CD4-positive, CD25-positive, alpha-beta regulatory T cell (primary cell): Measurements from ENCODE around the gene CD46. TPM values are rescaled to one million over a fixed set of nuclear protein-coding genes. Genes with fewer than 3 reads are reported as not detected.
"Not testable (repeated sequence)": the region's sequence is repeated elsewhere in the genome, so short reads cannot be mapped to it uniquely, and the experiment has no call there.

Source experiments
- ATAC-seq, 2 donors: fragments of 150-1000 bp; cut with Tn5 transposase; one replicate each; pipeline ENCODE4 v1.10.0; 2021; ENCODE audit warnings: low read depth in 2 of 2, moderate number of reproducible peaks in 2 of 2, moderate library complexity in 1 of 2
- DNase-seq, 3 donors: peaks; one replicate each; pipeline versions ENCODE4 v3.0.0 to v3.0.0-alpha.2; 2012 to 2022; ENCODE audit warnings: mixed read lengths in 1 of 3
- H3K27ac ChIP-seq: one replicate; pipeline ENCODE4 v1.7.0; 2013; ENCODE audit warnings: mild to moderate bottlenecking, low read length; ENCODE audit not compliant: insufficient read depth, poor library complexity, severe bottlenecking
- H3K27me3 ChIP-seq: one replicate; pipeline ENCODE4 v1.7.0; 2013; ENCODE audit warnings: low read length; ENCODE audit not compliant: control insufficient read depth, insufficient read depth
- H3K36me3 ChIP-seq: one replicate; pipeline ENCODE4 v1.7.0; 2013; ENCODE audit warnings: mild to moderate bottlenecking, low read length, moderate library complexity; ENCODE audit not compliant: control insufficient read depth, insufficient read depth
- H3K4me1 ChIP-seq: 2 replicates; pipeline ENCODE4 v1.7.0; 2013; ENCODE audit warnings: mild to moderate bottlenecking, low read length; ENCODE audit not compliant: insufficient read depth, control insufficient read depth, poor library complexity, severe bottlenecking
- H3K4me3 ChIP-seq: one replicate; pipeline ENCODE4 v1.7.0; 2013; ENCODE audit warnings: low read depth, mild to moderate bottlenecking, low read length, moderate library complexity
- H3K9me3 ChIP-seq, 2 experiments: 1 replicate in 1 of 2; 2 replicates in 1 of 2; pipeline ENCODE4 v1.7.0; 2013; ENCODE audit warnings: low read length in 2 of 2, mild to moderate bottlenecking in 1 of 2, moderate library complexity in 1 of 2; ENCODE audit not compliant: control insufficient read depth in 2 of 2
- H3K27ac Mint-ChIP-seq, 3 donors: one replicate each; pipeline ENCODE4 v1.8.0; 2020 to 2022; ENCODE audit warnings: mild to moderate bottlenecking in 3 of 3, mixed read lengths in 3 of 3, moderate library complexity in 2 of 3
- H3K27me3 Mint-ChIP-seq: one replicate; pipeline ENCODE4 v1.8.0; 2022; ENCODE audit warnings: mild to moderate bottlenecking, mixed read lengths
- H3K36me3 Mint-ChIP-seq: one replicate; pipeline ENCODE4 v1.8.0; 2020; ENCODE audit warnings: mixed read lengths
- H3K4me1 Mint-ChIP-seq, 4 donors: one replicate each; pipeline ENCODE4 v1.8.0; 2020 to 2022; ENCODE audit warnings: mixed read lengths in 4 of 4, mild to moderate bottlenecking in 1 of 4
- H3K4me3 Mint-ChIP-seq, 4 donors: one replicate each; pipeline ENCODE4 v1.8.0; 2020 to 2022; ENCODE audit warnings: mild to moderate bottlenecking in 4 of 4, mixed read lengths in 4 of 4, moderate library complexity in 3 of 4
- H3K9me3 Mint-ChIP-seq, 7 donors: one replicate each; pipeline ENCODE4 v1.8.0; 2020 to 2022; ENCODE audit warnings: mixed read lengths in 7 of 7, mild to moderate bottlenecking in 3 of 7, moderate library complexity in 2 of 7
- polyA plus RNA-seq, 4 donors: library from polyadenylated mRNA; unstranded; fragments of 300-500 nt; fragmentation: Illumina TruSeq; gene quantifications; one replicate each; pipeline ENCODE4 v1.2.3, GENCODE V29; 2021
- total RNA-seq: library from RNA; stranded (reverse); gene quantifications from one replicate; pipeline ENCODE4 v1.2.3, GENCODE V29; 2022

The CD46 gene
- total and polyA plus RNA-seq, 5 donors from 2014 or later, result 117 to 159 (median 141) TPM

DNA sequence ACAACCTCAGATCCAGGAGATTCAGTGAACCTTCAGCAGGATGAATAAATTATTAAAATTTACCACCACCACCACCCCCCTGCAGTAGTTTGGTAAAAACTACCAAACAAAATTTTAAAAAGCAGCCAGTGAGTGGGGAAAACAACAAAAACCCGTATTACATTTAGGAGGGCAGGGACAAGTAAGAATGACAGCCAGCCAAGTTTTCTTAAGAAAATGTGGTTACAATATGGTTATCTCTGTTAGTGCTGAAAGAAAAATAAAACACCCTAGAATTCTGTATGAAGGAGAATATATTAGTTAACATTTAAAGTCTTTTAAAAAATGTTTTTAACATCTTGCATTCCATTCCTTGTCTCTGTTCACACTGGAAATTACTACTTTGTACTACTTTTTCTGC is 14.7 kb downstream of the CD46 start:
- DNase-seq, result no peak
- no peak for ATAC-seq
- Mint-ChIP-seq H3K36me3 (peaks cover 59% of the 10 kb centered on the region), H3K4me3 (no peak overlapping the region), H3K27ac (peak overlapping the region in 1 of 3 donors; percentile 16), H3K9me3 (peaks cover 0 to 8% (median 3%) of the 10 kb centered on the region in 7 donors), H3K4me1 (peaks cover 6 to 14% (median 11%) of the 10 kb centered on the region in 4 donors), H3K27me3 (no peaks in the 10 kb centered on the region)
- Histone ChIP-seq H3K4me3 (no peak overlapping the region), H3K9me3 (no peaks in the 10 kb centered on the region), H3K27ac (no peak overlapping the region), H3K36me3 (peaks cover 68% of the 10 kb centered on the region), H3K27me3 (no peaks in the 10 kb centered on the region), H3K4me1 (no peaks in the 10 kb centered on the region)

DNA sequence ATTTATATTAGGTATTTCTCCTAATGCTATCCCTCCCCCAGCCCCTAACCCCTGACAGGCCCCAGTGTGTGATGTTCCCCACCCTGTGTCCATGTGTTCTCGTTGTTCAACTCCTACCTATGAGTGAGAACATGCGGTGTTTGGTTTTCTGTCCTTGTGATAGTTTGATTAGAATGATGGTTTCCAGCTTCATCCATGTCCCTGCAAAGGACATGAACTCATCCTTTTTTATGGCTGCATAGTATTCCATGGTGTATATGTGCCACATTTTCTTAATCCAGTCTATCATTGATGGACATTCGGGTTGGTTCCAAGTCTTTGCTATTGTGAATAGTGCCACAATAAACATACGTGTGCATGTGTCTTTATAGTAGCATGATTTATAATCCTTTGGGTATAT is 18.7 kb downstream of the CD46 start:
- not testable (repeated sequence) for H3K27ac ChIP-seq, H3K27ac Mint-ChIP-seq, H3K27me3 ChIP-seq, H3K9me3 ChIP-seq, H3K27me3 Mint-ChIP-seq, H3K4me1 ChIP-seq, DNase-seq, ATAC-seq, H3K4me3 ChIP-seq
- Mint-ChIP-seq H3K4me1 (peaks cover 21 to 46% (median 28%) of the 10 kb centered on the region in 4 donors), H3K9me3 (peaks cover 0 to 13% (median 4%) of the 10 kb centered on the region in 7 donors), H3K36me3 (peaks cover 68% of the 10 kb centered on the region), H3K4me3 (peak overlapping the region in 1 of 4 donors; percentile 16)
- peaks cover 39% of the 10 kb centered on the region for H3K36me3 ChIP-seq

DNA sequence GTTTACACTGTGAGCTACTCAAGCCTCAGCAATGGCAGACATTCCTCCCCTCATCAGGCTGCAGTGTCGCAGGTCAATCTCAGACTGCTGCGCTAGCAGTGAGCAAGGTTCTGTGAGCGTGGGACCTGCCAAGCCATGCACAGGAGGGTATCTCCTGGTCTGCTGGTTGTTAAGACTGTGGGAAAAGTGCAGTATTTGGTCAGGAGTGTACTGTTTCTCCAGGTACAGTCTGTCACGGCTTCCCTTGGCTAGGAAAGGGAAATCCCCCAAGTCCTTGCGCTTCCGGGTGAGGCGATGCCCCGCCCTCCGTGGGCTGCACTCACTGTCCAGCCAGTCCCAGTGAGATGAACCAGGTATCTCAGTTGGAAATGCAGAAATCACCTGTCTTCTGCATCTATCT is 24.2 kb downstream of the CD46 start:
- peaks cover 31 to 59% (median 42%) of the 10 kb centered on the region in 4 donors for H3K4me1 Mint-ChIP-seq
- H3K9me3 ChIP-seq, ATAC-seq, H3K27me3 Mint-ChIP-seq, H3K4me3 Mint-ChIP-seq, H3K4me3 ChIP-seq, DNase-seq, H3K27ac Mint-ChIP-seq, H3K4me1 ChIP-seq, H3K27me3 ChIP-seq: not testable (repeated sequence)
- peaks cover 86% of the 10 kb centered on the region for H3K36me3 Mint-ChIP-seq
- H3K36me3 ChIP-seq, result peaks cover 36% of the 10 kb centered on the region
- peaks cover 0 to 11% (median 4%) of the 10 kb centered on the region in 7 donors for H3K9me3 Mint-ChIP-seq
- H3K27ac ChIP-seq, result peak overlapping the region; percentile 5

DNA sequence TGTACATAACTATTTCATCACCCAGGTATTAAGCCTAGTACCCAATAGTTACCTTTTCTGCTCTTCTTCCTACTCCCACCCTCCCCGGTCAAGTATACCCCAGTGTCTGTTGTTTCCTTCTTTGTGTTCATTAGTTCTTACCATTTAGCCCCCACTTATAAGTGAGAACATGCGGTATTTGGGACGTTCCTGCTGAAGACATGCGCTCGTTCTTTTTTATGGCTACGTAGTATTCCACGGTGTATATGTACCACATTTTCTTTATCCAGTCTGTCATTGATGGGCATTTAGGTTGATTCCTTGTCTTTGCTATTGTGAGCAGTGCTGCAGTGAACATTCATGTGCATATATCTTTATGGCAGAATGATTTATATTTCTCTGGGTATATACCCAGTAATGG is 25.6 kb downstream of the CD46 start:
- Mint-ChIP-seq H3K4me1 (peaks cover 21 to 56% (median 45%) of the 10 kb centered on the region in 4 donors), H3K36me3 (peaks cover 80% of the 10 kb centered on the region), H3K4me3 (peak overlapping the region in 1 of 4 donors; percentile 1), H3K27ac (peak overlapping the region in 1 of 3 donors; percentile 9)
- not testable (repeated sequence) for H3K27me3 Mint-ChIP-seq, H3K4me1 ChIP-seq, H3K9me3 ChIP-seq, DNase-seq, H3K4me3 ChIP-seq, ATAC-seq, H3K27ac ChIP-seq, H3K9me3 Mint-ChIP-seq, H3K27me3 ChIP-seq
- H3K36me3 ChIP-seq, result peaks cover 36% of the 10 kb centered on the region

DNA sequence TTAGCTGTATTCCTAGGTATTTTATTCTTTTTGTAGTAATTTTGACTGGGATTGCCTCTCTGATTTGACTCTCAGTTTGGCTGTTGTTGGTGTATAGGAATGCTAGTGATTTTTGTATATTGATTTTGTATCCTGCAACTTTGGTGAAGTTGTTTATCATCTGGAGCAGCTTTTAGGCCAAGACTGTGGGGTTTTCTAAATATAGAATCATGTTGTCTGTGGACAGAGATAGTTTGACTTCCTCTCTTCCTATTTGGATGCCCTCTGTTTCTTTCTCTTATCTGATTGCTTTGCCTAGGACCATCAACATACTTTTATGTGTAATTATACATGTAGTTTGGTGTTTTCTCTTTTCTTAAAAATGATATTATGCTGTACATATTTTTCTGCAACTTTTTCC is 27.2 kb downstream of the CD46 start:
- Mint-ChIP-seq H3K4me1 (peaks cover 12 to 42% (median 36%) of the 10 kb centered on the region in 4 donors), H3K9me3 (peaks cover 0 to 4% (median 0%) of the 10 kb centered on the region in 7 donors), H3K36me3 (peaks cover 71% of the 10 kb centered on the region), H3K27ac (peak overlapping the region in 1 of 3 donors; percentile 71), H3K27me3 (no peaks in the 10 kb centered on the region), H3K4me3 (no peak overlapping the region)
- Histone ChIP-seq H3K4me1 (no peaks in the 10 kb centered on the region), H3K36me3 (peaks cover 37% of the 10 kb centered on the region), H3K4me3 (no peak overlapping the region), H3K27ac (no peak overlapping the region), H3K9me3 (peaks cover 0 to 1% of the 10 kb centered on the region in 2 experiments), H3K27me3 (no peaks in the 10 kb centered on the region)
- ATAC-seq (no peak), DNase-seq (no peak)

DNA sequence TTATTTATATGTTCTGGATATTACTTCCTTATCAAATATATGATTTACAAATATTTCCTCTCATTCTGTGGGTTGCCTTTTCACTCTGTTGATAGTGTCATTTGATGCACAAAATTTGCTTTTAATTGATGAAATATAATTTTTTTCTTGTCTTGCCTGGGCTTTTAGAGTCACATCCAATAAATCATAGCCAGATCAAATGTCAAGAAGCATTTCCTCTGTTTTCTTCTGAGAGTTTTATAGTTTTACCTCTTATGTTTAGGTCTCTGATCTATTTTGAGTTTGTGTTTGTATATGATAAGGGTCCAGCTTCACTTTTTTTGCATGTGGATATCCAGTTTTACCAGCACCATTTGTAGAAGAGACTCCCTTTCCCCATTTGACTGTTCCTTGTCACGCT is 29.5 kb downstream of the CD46 start:
- Mint-ChIP-seq H3K27me3 (no peaks in the 10 kb centered on the region), H3K4me1 (peaks cover 12 to 33% (median 29%) of the 10 kb centered on the region in 4 donors), H3K4me3 (no peak overlapping the region), H3K27ac (peak overlapping the region in 1 of 3 donors; percentile 1), H3K9me3 (peaks cover 0 to 2% (median 0%) of the 10 kb centered on the region in 7 donors), H3K36me3 (peaks cover 68% of the 10 kb centered on the region)
- H3K36me3 ChIP-seq, result peaks cover 40% of the 10 kb centered on the region
- H3K27ac ChIP-seq, result no peak overlapping the region
- H3K9me3 ChIP-seq, result no peaks in the 10 kb centered on the region
- no peaks in the 10 kb centered on the region for H3K4me1 ChIP-seq
- H3K4me3 ChIP-seq, result no peak overlapping the region
- ATAC-seq (no peak), DNase-seq (no peak)
- H3K27me3 ChIP-seq, result no peaks in the 10 kb centered on the region

DNA sequence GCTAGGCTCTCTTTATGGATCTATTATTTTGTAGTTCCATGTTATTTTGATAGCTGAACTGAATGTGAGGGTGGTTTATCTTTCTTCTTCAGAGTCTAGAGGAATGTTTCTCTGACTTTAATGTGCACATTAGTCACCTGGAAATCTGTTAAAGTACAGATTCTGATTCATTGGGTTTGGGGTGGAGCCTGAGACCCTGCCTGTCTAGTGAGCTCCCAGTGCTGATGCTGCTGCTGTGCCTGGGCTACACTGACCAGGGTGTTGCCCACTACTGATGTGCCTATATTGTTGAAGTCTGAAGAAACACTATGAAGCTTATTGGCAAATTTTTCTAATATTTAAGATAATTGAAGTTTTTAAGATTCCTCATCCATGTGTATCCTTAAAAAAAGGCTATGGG is 35.9 kb downstream of the CD46 start:
- no peak overlapping the region for H3K27ac Mint-ChIP-seq
- H3K4me3 Mint-ChIP-seq, result no peak overlapping the region
- H3K4me1 ChIP-seq, result no peaks in the 10 kb centered on the region
- H3K36me3 ChIP-seq, result peaks cover 48% of the 10 kb centered on the region
- H3K4me1 Mint-ChIP-seq, result peaks cover 0 to 8% (median under 1%) of the 10 kb centered on the region in 4 donors
- H3K27me3 Mint-ChIP-seq, result no peaks in the 10 kb centered on the region
- ATAC-seq (no peak), DNase-seq (no peak)
- no peaks in the 10 kb centered on the region for H3K9me3 Mint-ChIP-seq
- H3K4me3 ChIP-seq, result no peak overlapping the region
- no peaks in the 10 kb centered on the region for H3K9me3 ChIP-seq
- H3K36me3 Mint-ChIP-seq, result peaks cover 35% of the 10 kb centered on the region
- H3K27ac ChIP-seq, result no peak overlapping the region
- no peaks in the 10 kb centered on the region for H3K27me3 ChIP-seq

DNA sequence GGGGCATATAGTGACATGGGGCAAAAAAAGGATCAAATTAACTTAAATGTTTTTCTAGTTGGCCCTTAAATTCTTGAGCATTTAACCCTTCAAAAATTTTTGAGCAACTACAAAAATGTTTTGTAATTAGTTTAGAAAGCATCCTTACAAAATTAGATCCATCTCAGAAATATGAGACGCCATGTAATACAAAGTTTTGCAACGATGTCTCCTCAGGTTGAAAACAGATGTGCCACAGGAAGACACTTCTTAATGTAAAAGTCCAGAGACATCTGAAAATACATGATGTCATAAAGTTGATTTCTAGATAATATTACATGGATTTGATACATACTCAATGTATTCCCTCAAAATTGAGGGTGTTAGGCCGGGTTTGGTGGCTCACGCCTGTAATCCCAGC is 37.5 kb downstream of the CD46 start:
- DNase-seq (no peak), ATAC-seq (no peak)
- H3K27me3 Mint-ChIP-seq, result no peaks in the 10 kb centered on the region
- H3K27ac ChIP-seq, result no peak overlapping the region
- H3K9me3 Mint-ChIP-seq, result no peaks in the 10 kb centered on the region
- H3K36me3 ChIP-seq, result peaks cover 51% of the 10 kb centered on the region
- no peaks in the 10 kb centered on the region for H3K4me1 ChIP-seq
- no peaks in the 10 kb centered on the region for H3K27me3 ChIP-seq
- H3K9me3 ChIP-seq, result no peaks in the 10 kb centered on the region
- no peak overlapping the region for H3K4me3 ChIP-seq
- H3K36me3 Mint-ChIP-seq, result peaks cover 32% of the 10 kb centered on the region
- peaks cover 0 to 11% (median 4%) of the 10 kb centered on the region in 4 donors for H3K4me1 Mint-ChIP-seq
- H3K27ac Mint-ChIP-seq, result no peak overlapping the region
- no peak overlapping the region for H3K4me3 Mint-ChIP-seq
